ENCODE measurements around the gene SEPTIN8.

The SEPTIN8 gene

GRCh38 chr5:132820162-132820754 is 43.2 kb upstream of the SEPTIN8 start:
- WGBS, result 36% methylated on average over 13 of the region's 15 CpGs
- no peaks in the 10 kb centered on the region for H3K4me1 ChIP-seq (ENCODE audit: insufficient read depth, low read length)
- H3K27ac ChIP-seq (ENCODE audit: low read depth, low read length), result no peak overlapping the region
- no peak overlapping the region for H3K9ac ChIP-seq (ENCODE audit: low read depth, low read length)
- no peak overlapping the region for H3K4me3 ChIP-seq (ENCODE audit: low read length)
- H3K27me3 ChIP-seq (ENCODE audit: insufficient read depth, low read length), result peaks cover 61% of the 10 kb centered on the region
- no peaks in the 10 kb centered on the region for H3K36me3 ChIP-seq (ENCODE audit: insufficient read depth, low read length)
- H3K9me3 ChIP-seq (ENCODE audit: insufficient read depth, low read depth, low read length), result no peaks in the 10 kb centered on the region

- 92% methylated on average over 26 of the region's 26 CpGs for WGBS
- no peak overlapping the region for H3K27ac ChIP-seq (ENCODE audit: low read depth, low read length)
- H3K4me1 ChIP-seq (ENCODE audit: insufficient read depth, low read length), result no peaks in the 10 kb centered on the region
These were observed 42.4 kb upstream of the SEPTIN8 start for GRCh38 chr5:132819468-132819867.

GRCh38 chr5:132817011-132817410 is 40.0 kb upstream of the SEPTIN8 start:
- no peak overlapping the region for H3K4me3 ChIP-seq (ENCODE audit: low read length)
- 0 out of 2 replicates have a peak, but pooled peaks cover 8% of the 10 kb centered on the region for H3K4me1 ChIP-seq (ENCODE audit: insufficient read depth, low read length)
- WGBS, result no CpG with 5 or more reads among the region's 1 CpG
- no peaks in the 10 kb centered on the region for H3K9me3 ChIP-seq (ENCODE audit: insufficient read depth, low read depth, low read length)
- H3K27me3 ChIP-seq (ENCODE audit: insufficient read depth, low read length), result peaks cover 72% of the 10 kb centered on the region
- no peaks in the 10 kb centered on the region for H3K36me3 ChIP-seq (ENCODE audit: insufficient read depth, low read length)
- H3K9ac ChIP-seq (ENCODE audit: low read depth, low read length), result no peak overlapping the region
- H3K27ac ChIP-seq (ENCODE audit: low read depth, low read length), result no peak overlapping the region

More at GRCh38 chr5:132819468-132819867, 42.4 kb upstream of the SEPTIN8 start:
- Histone ChIP-seq H3K4me3 (ENCODE audit: low read length) (no peak overlapping the region), H3K36me3 (ENCODE audit: insufficient read depth, low read length) (no peaks in the 10 kb centered on the region), H3K9me3 (ENCODE audit: insufficient read depth, low read depth, low read length) (no peaks in the 10 kb centered on the region), H3K27me3 (ENCODE audit: insufficient read depth, low read length) (peaks cover 61% of the 10 kb centered on the region), H3K9ac (ENCODE audit: low read depth, low read length) (no peak overlapping the region)

DNA sequence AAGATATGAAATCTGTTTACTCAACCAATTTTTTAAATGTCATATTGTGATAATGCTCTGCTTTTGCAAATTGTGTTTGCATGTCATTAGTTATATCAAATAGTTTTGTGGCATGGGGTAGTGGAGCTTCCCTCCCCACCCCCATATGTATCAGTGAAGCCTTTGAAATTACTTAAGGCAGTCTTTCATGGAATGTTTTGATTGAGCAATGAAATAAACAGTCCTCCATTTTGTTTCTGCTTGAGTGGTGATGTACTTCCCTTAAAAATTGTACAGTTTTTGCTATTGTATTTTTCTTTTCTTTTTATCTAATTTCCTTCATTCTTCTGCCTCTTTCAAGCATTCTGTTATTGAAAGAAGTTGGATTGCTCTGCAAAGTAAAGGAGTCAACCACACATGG is 39.5 kb upstream of the SEPTIN8 start:
- no peaks in the 10 kb centered on the region for H3K36me3 ChIP-seq (ENCODE audit: insufficient read depth, low read length)
- no peaks in the 10 kb centered on the region for H3K9me3 ChIP-seq (ENCODE audit: insufficient read depth, low read depth, low read length)
- H3K27ac ChIP-seq (ENCODE audit: low read depth, low read length), result no peak overlapping the region
- H3K9ac ChIP-seq (ENCODE audit: low read depth, low read length), result no peak overlapping the region
- H3K4me3 ChIP-seq (ENCODE audit: low read length), result no peak overlapping the region
- H3K27me3 ChIP-seq (ENCODE audit: insufficient read depth, low read length), result peaks cover 72% of the 10 kb centered on the region
- 0 out of 2 replicates have a peak, but pooled peaks cover 8% of the 10 kb centered on the region for H3K4me1 ChIP-seq (ENCODE audit: insufficient read depth, low read length)

GRCh38 chr5:132816083-132816482 is 39.0 kb upstream of the SEPTIN8 start:
- Histone ChIP-seq H3K27ac (ENCODE audit: low read depth, low read length) (no peak overlapping the region), H3K9ac (ENCODE audit: low read depth, low read length) (no peak overlapping the region), H3K9me3 (ENCODE audit: insufficient read depth, low read depth, low read length) (no peaks in the 10 kb centered on the region), H3K4me3 (ENCODE audit: low read length) (no peak overlapping the region), H3K4me1 (ENCODE audit: insufficient read depth, low read length) (0 out of 2 replicates have a peak, but pooled peaks cover 8% of the 10 kb centered on the region), H3K36me3 (ENCODE audit: insufficient read depth, low read length) (no peaks in the 10 kb centered on the region), H3K27me3 (ENCODE audit: insufficient read depth, low read length) (peaks cover 74% of the 10 kb centered on the region)
- WGBS, result 78% methylated on average over 1 of the region's 2 CpGs

- Histone ChIP-seq H3K27ac (ENCODE audit: low read depth, low read length) (no peak overlapping the region), H3K27me3 (ENCODE audit: insufficient read depth, low read length) (peaks cover 77% of the 10 kb centered on the region), H3K9ac (ENCODE audit: low read depth, low read length) (no peak overlapping the region), H3K4me1 (ENCODE audit: insufficient read depth, low read length) (0 out of 2 replicates have a peak, but pooled peaks cover 8% of the 10 kb centered on the region), H3K36me3 (ENCODE audit: insufficient read depth, low read length) (no peaks in the 10 kb centered on the region), H3K4me3 (ENCODE audit: low read length) (no peak overlapping the region), H3K9me3 (ENCODE audit: insufficient read depth, low read depth, low read length) (no peaks in the 10 kb centered on the region)
- no CpG with 5 or more reads among the region's 1 CpG for WGBS
These were observed 38.4 kb upstream of the SEPTIN8 start for GRCh38 chr5:132815454-132815853.

- WGBS, result 58% methylated on average over 81 of the region's 81 CpGs
- Histone ChIP-seq H3K27me3 (ENCODE audit: insufficient read depth, low read length) (peaks cover 80% of the 10 kb centered on the region), H3K9me3 (ENCODE audit: insufficient read depth, low read depth, low read length) (no peaks in the 10 kb centered on the region), H3K4me1 (ENCODE audit: insufficient read depth, low read length) (0 out of 2 replicates have a peak, but pooled peaks cover 8% of the 10 kb centered on the region), H3K27ac (ENCODE audit: low read depth, low read length) (no peak overlapping the region), H3K36me3 (ENCODE audit: insufficient read depth, low read length) (no peaks in the 10 kb centered on the region), H3K4me3 (ENCODE audit: low read length) (peak overlapping the region; percentile 34), H3K9ac (ENCODE audit: low read depth, low read length) (no peak overlapping the region)
These were observed 37.7 kb upstream of the SEPTIN8 start for GRCh38 chr5:132814503-132815294.

- Histone ChIP-seq H3K4me3 (ENCODE audit: low read length) (peak overlapping the region; percentile 34), H3K4me1 (ENCODE audit: insufficient read depth, low read length) (0 out of 2 replicates have a peak, but pooled peaks cover 8% of the 10 kb centered on the region), H3K9me3 (ENCODE audit: insufficient read depth, low read depth, low read length) (no peaks in the 10 kb centered on the region), H3K27ac (ENCODE audit: low read depth, low read length) (no peak overlapping the region), H3K36me3 (ENCODE audit: insufficient read depth, low read length) (no peaks in the 10 kb centered on the region), H3K9ac (ENCODE audit: low read depth, low read length) (no peak overlapping the region), H3K27me3 (ENCODE audit: insufficient read depth, low read length) (peaks cover 84% of the 10 kb centered on the region)
- 2% methylated on average over 110 of the region's 110 CpGs for WGBS
These were observed 36.8 kb upstream of the SEPTIN8 start for GRCh38 chr5:132813599-132814502.

GRCh38 chr5:132812781-132813598 is 36.0 kb upstream of the SEPTIN8 start, which contains the start of gene SOWAHA:
TSS of gene SOWAHA (plus strand) at chr5:132813302. CDS start at chr5:132813622, 320 bp downstream.
- Histone ChIP-seq H3K9ac (ENCODE audit: low read depth, low read length) (no peak within 1 kb of the TSS), H3K9me3 (ENCODE audit: insufficient read depth, low read depth, low read length) (no peaks in the 10 kb centered on the region), H3K27me3 (ENCODE audit: insufficient read depth, low read length) (peaks cover 84% of the 10 kb centered on the region), H3K36me3 (ENCODE audit: insufficient read depth, low read length) (no peaks in the 10 kb centered on the region), H3K4me3 (ENCODE audit: low read length) (peak within 1 kb of the TSS; percentile 34), H3K27ac (ENCODE audit: low read depth, low read length) (no peak within 1 kb of the TSS), H3K4me1 (ENCODE audit: insufficient read depth, low read length) (0 out of 2 replicates have a peak, but pooled peaks cover 8% of the 10 kb centered on the region)
- WGBS, result 2% methylated on average over 67 of the region's 68 CpGs

DNA sequence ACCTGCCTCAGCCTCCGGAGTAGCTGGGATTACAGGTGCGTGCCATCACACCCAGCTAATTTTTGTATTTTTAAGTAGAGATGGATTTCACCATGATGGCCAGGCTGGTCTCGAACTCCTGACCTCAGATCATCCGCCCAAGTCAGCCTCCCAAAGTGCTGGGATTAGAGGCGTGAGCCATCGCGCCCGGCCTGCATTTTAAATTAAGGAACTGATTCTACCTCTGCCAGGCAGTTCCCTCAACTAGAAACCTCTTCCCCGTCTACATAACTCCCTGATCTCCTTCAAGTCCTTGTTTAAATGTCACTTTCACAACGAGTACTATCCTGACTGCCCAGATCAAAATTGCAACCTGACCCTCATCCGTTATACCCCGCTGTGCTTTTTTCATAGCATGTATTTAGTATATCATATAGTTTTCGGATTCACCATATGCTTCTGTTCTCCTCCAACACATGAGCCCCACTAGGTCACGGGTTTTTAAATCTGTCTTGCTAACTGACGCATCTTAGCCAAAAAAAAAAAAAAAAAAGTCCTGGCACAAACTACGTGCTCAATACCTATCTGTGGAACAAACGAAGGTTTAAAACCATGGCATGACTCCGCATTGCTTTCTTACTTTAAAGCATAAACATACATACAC is 35.2 kb upstream of the SEPTIN8 start:
- no peak overlapping the region for H3K9ac ChIP-seq (ENCODE audit: low read depth, low read length)
- H3K36me3 ChIP-seq (ENCODE audit: insufficient read depth, low read length), result no peaks in the 10 kb centered on the region
- H3K4me1 ChIP-seq (ENCODE audit: insufficient read depth, low read length), result peaks cover 11% of the 10 kb centered on the region; the same call in 1 of the 2 replicates
- H3K27ac ChIP-seq (ENCODE audit: low read depth, low read length), result no peak overlapping the region
- no peak overlapping the region for H3K4me3 ChIP-seq (ENCODE audit: low read length)
- WGBS, result 56% methylated on average over 16 of the region's 18 CpGs
- H3K9me3 ChIP-seq (ENCODE audit: insufficient read depth, low read depth, low read length), result no peaks in the 10 kb centered on the region
- H3K27me3 ChIP-seq (ENCODE audit: insufficient read depth, low read length), result peaks cover 76% of the 10 kb centered on the region
